NCI-H1694 (cell line): ENCODE data around the gene PIP5K1B.

Experiments
- DNase-seq: peaks from one replicate; lab custom pipeline; 2025; lab: John Stamatoyannopoulos, UW

PIP5K1B gene

GRCh38 chr9:68991457-68991856 is 286.4 kb downstream of the PIP5K1B start:
- no peak for DNase-seq

- no peak for DNase-seq
Measured at GRCh38 chr9:68995776-68996175, 290.7 kb downstream of the PIP5K1B start.

GRCh38 chr9:68996462-68996861 is 291.4 kb downstream of the PIP5K1B start:
- DNase-seq, result no peak

GRCh38 chr9:68997666-68998065 is 292.6 kb downstream of the PIP5K1B start:
- no peak for DNase-seq

- no peak for DNase-seq
Measured at GRCh38 chr9:68998385-68998784, 293.3 kb downstream of the PIP5K1B start.

- DNase-seq, result no peak
Measured at GRCh38 chr9:68998812-68999211, 293.8 kb downstream of the PIP5K1B start.

GRCh38 chr9:68999393-69000105 is 294.5 kb downstream of the PIP5K1B start:
- DNase-seq, result peak; percentile 35

- DNase-seq, result no peak
Measured at GRCh38 chr9:69001921-69002320, 296.9 kb downstream of the PIP5K1B start.

- no peak for DNase-seq
Measured at GRCh38 chr9:69003051-69003450, 298.0 kb downstream of the PIP5K1B start.

- no peak for DNase-seq
Measured at GRCh38 chr9:69004836-69005235, 299.8 kb downstream of the PIP5K1B start.

- DNase-seq, result no peak
Measured at GRCh38 chr9:69009708-69010107, 304.7 kb downstream of the PIP5K1B start.

GRCh38 chr9:69012696-69013381 is 307.8 kb downstream of the PIP5K1B start:
- DNase-seq, result no peak

- DNase-seq, result no peak
Measured at GRCh38 chr9:69013382-69013727, 308.3 kb downstream of the PIP5K1B start.

GRCh38 chr9:69014013-69014412 is 309.0 kb downstream of the PIP5K1B start, which contains the start of gene PRKACG:
Gene PRKACG, minus strand, starts transcription at chr9:69014113. Its CDS starts 21 bp downstream, at chr9:69014092.
- no peak for DNase-seq

GRCh38 chr9:69016191-69017096 is 311.4 kb downstream of the PIP5K1B start:
- DNase-seq, result no peak

- no peak for DNase-seq
Measured at GRCh38 chr9:69018737-69019136, 313.7 kb downstream of the PIP5K1B start.

GRCh38 chr9:69019808-69020207 is 314.8 kb downstream of the PIP5K1B start:
- no peak for DNase-seq

- no peak for DNase-seq
Measured at GRCh38 chr9:69020301-69021145, 315.5 kb downstream of the PIP5K1B start.

GRCh38 chr9:69023650-69024049 is 318.6 kb downstream of the PIP5K1B start:
- DNase-seq, result no peak

- DNase-seq, result peak; percentile 40
Measured at GRCh38 chr9:69027355-69028097, 322.5 kb downstream of the PIP5K1B start.

GRCh38 chr9:69028754-69029153 is 323.7 kb downstream of the PIP5K1B start:
- no peak for DNase-seq
